ENCODE results near the gene TMED6. TPM values are rescaled to one million over a fixed set of nuclear protein-coding genes. Genes with fewer than 3 reads are reported as not detected.

Gene TMED6
- total and polyA plus RNA-seq, 2 donors (not counting 3 experiments of a cell fraction or from before 2014, with no cell fraction given) = 1.2 TPM; not detected in 1

- H3K9ac ChIP-seq (replicated peaks; ENCODE audit: extremely low read depth, insufficient read depth, low read length) = peak overlapping the region; percentile 53
- TF ChIP-seq MAX (IDR thresholded peaks at IDR 0.05; ENCODE audit: insufficient read depth, insufficient read length) (no peak), JUN (IDR thresholded peaks at IDR 0.05; ENCODE audit: borderline replicate concordance, insufficient read depth, insufficient read length, low read depth) (no peak), CTCF (IDR thresholded peaks at IDR 0.05; ENCODE audit: extremely low read depth in 1 of 2, insufficient read depth in 1 of 2, low read depth in 1 of 2, low read length in 2 of 2) (no peak), POLR2A (IDR thresholded peaks at IDR 0.05; ENCODE audit: low read depth, low read length) (no peak), MYC (IDR thresholded peaks at IDR 0.05; ENCODE audit: low read depth, low read length) (no peak)
- H2AFZ ChIP-seq (ENCODE audit: low read depth, low read length) = peak overlapping the region; percentile 50
- peak overlapping the region; percentile 26 to 67 (median 47) for H3K4me3 ChIP-seq (replicated peaks in 1 of 3; ENCODE audit: insufficient read depth in 1 of 3, low read depth in 1 of 3, low read length in 3 of 3)
- POLR2A ChIA-PET = interaction anchor here (0.6 to 1.1 kb wide), 2 partner anchors 9 to 167 kb away, joined by 3 read pairs; partner anchors contain the start of genes COG8 and NIP7
- peaks cover 4 to 12% of the 10 kb centered on the region in 2 experiments for H3K36me3 ChIP-seq (ENCODE audit: control insufficient read depth in 2 of 2, extremely low read depth in 1 of 2, insufficient read depth in 2 of 2, low read length in 2 of 2)
- H3K27ac ChIP-seq (ENCODE audit: insufficient read depth, low read depth, low read length) = peak overlapping the region; percentile 12
- intact Hi-C loops (cut with micrococcal nuclease) = loop anchor here (1.0 kb wide), 2 partner anchors 10 to 18 kb away; partner anchors contain the start of genes COG8, NIP7 and VPS4A
- no peaks in the 10 kb centered on the region for H3K9me3 ChIP-seq (replicated peaks; ENCODE audit: control insufficient read depth, insufficient read depth, low read length)
- no peaks in the 10 kb centered on the region for H4K20me1 ChIP-seq (replicated peaks; ENCODE audit: control insufficient read depth, extremely low read depth, insufficient read depth, low read length)
- dilution Hi-C loops (cut with MboI; ENCODE audit: extremely low pct_ligation_motif_present, low sequenced_read_pairs) = no loop called here
- peak overlapping the region; percentile 60 for H3K4me2 ChIP-seq (ENCODE audit: insufficient read depth, low read length)
- H3K79me2 ChIP-seq (ENCODE audit: control insufficient read depth, insufficient read depth, low read length) = peaks cover 39% of the 10 kb centered on the region
- no peaks in the 10 kb centered on the region for H3K27me3 ChIP-seq (ENCODE audit: control insufficient read depth in 2 of 2, insufficient read depth in 2 of 2, low read length in 2 of 2)
- H3K9me1 ChIP-seq (replicated peaks; ENCODE audit: control insufficient read depth, extremely low read depth, insufficient read depth, low read length) = no peaks in the 10 kb centered on the region
- H3K4me1 ChIP-seq (ENCODE audit: control insufficient read depth, extremely low read depth, insufficient read depth, low read length) = peaks cover 21% of the 10 kb centered on the region
- DNase-seq (ENCODE audit: low read depth, low spot score) = peak; percentile 20
- BruUV-seq (replicated peaks) = no TSS peak
- FAIRE-seq = peak; percentile 49
- CTCF ChIA-PET = interaction anchor here (0.9 to 1.5 kb wide), 4 partner anchors 9 to 425 kb away, joined by 3 to 9 read pairs (median 6); partner anchors contain the start of genes COG8, NIP7 and NOB1
These were observed 22.0 kb downstream of the TMED6 start for GRCh38 chr16:69329369-69330285.

All from endothelial cell of umbilical vein (primary cell).